ENCODE data around the gene USP36. TPM values are rescaled to one million over a fixed set of nuclear protein-coding genes. Genes with fewer than 3 reads are reported as not detected.
"Not testable (repeated sequence)": the region's sequence is repeated elsewhere in the genome, so short reads cannot be mapped to it uniquely, and the experiment has no call there.

The USP36 gene
- total RNA-seq, 1 experiment from 2014 or later, result 74.0 TPM

DNA sequence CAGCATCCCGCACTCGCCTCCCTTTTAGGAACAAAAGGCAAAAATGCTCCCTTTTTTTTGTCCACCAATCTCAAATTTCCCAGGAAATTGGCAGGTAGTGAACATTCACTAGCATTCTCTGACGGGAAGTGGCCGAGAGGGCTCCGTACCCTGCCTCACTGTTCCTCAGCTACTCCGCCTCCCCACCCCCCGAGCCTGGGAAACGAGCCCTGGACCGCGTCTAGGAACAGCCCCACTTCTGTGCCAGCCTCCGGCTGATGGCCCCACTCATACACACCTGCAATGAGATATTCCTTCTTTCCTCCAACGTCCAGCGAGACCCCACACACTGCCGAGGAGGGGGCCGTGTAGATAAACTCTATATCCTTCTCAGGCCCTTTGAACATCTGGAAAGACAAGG is 30.0 kb upstream of the USP36 start (continued):
- TF ChIP-seq, protein P1, sequence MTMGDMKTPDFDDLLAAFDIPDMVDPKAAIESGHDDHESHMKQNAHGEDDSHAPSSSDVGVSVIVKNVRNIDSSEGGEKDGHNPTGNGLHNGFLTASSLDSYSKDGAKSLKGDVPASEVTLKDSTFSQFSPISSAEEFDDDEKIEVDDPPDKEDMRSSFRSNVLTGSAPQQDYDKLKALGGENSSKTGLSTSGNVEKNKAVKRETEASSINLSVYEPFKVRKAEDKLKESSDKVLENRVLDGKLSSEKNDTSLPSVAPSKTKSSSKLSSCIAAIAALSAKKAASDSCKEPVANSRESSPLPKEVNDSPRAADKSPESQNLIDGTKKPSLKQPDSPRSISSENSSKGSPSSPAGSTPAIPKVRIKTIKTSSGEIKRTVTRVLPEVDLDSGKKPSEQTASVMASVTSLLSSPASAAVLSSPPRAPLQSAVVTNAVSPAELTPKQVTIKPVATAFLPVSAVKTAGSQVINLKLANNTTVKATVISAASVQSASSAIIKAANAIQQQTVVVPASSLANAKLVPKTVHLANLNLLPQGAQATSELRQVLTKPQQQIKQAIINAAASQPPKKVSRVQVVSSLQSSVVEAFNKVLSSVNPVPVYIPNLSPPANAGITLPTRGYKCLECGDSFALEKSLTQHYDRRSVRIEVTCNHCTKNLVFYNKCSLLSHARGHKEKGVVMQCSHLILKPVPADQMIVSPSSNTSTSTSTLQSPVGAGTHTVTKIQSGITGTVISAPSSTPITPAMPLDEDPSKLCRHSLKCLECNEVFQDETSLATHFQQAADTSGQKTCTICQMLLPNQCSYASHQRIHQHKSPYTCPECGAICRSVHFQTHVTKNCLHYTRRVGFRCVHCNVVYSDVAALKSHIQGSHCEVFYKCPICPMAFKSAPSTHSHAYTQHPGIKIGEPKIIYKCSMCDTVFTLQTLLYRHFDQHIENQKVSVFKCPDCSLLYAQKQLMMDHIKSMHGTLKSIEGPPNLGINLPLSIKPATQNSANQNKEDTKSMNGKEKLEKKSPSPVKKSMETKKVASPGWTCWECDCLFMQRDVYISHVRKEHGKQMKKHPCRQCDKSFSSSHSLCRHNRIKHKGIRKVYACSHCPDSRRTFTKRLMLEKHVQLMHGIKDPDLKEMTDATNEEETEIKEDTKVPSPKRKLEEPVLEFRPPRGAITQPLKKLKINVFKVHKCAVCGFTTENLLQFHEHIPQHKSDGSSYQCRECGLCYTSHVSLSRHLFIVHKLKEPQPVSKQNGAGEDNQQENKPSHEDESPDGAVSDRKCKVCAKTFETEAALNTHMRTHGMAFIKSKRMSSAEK (CRISPR knock-in tag; IDR thresholded peaks at IDR 0.05; ENCODE audit: borderline replicate concordance), result no peak
- no peak for TF ChIP-seq SMAD3 (CRISPR knock-in tag; IDR thresholded peaks at IDR 0.05; ENCODE audit: borderline replicate concordance)
- TF ChIP-seq, protein P2, sequence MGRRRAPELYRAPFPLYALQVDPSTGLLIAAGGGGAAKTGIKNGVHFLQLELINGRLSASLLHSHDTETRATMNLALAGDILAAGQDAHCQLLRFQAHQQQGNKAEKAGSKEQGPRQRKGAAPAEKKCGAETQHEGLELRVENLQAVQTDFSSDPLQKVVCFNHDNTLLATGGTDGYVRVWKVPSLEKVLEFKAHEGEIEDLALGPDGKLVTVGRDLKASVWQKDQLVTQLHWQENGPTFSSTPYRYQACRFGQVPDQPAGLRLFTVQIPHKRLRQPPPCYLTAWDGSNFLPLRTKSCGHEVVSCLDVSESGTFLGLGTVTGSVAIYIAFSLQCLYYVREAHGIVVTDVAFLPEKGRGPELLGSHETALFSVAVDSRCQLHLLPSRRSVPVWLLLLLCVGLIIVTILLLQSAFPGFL (CRISPR knock-in tag; IDR thresholded peaks at IDR 0.05; ENCODE audit: borderline replicate concordance), result no peak

DNA sequence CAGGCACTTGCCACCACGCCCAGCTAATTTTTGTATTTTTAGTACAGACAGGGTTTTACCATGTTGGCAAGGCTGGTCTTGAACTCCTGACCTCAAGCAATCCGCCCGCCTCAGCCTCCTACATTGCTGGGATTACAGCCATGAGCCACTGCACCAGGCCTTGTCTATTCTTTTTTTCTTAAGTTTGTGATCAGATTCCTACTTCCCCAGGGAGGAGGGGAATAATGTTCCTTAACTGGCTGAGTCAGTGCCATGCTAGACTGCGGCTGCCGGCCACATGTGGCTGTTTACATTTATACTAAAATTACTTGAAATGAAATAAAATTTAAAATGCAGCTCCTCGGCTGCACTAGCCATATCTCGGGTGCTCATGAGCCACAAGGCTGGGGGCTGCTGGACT is 27.8 kb upstream of the USP36 start:
- TF ChIP-seq, protein P2 (CRISPR knock-in tag; IDR thresholded peaks at IDR 0.05; ENCODE audit: borderline replicate concordance), result no peak
- TF ChIP-seq ZBTB21 (CRISPR knock-in tag; IDR thresholded peaks at IDR 0.05; ENCODE audit: borderline replicate concordance) (no peak), JUN (CRISPR knock-in tag; IDR thresholded peaks at IDR 0.05) (no peak), SP1 (CRISPR knock-in tag; conservative IDR thresholded peaks at IDR 0.05) (no peak), FOXP1 (CRISPR knock-in tag; IDR thresholded peaks at IDR 0.05; ENCODE audit: borderline replicate concordance) (no peak), CREB1 (CRISPR knock-in tag; IDR thresholded peaks at IDR 0.05) (no peak)
- TF ChIP-seq, protein P3, sequence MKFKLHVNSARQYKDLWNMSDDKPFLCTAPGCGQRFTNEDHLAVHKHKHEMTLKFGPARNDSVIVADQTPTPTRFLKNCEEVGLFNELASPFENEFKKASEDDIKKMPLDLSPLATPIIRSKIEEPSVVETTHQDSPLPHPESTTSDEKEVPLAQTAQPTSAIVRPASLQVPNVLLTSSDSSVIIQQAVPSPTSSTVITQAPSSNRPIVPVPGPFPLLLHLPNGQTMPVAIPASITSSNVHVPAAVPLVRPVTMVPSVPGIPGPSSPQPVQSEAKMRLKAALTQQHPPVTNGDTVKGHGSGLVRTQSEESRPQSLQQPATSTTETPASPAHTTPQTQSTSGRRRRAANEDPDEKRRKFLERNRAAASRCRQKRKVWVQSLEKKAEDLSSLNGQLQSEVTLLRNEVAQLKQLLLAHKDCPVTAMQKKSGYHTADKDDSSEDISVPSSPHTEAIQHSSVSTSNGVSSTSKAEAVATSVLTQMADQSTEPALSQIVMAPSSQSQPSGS (CRISPR knock-in tag; IDR thresholded peaks at IDR 0.05; ENCODE audit: borderline replicate concordance, low read depth), result no peak
- TF ChIP-seq, protein P4, sequence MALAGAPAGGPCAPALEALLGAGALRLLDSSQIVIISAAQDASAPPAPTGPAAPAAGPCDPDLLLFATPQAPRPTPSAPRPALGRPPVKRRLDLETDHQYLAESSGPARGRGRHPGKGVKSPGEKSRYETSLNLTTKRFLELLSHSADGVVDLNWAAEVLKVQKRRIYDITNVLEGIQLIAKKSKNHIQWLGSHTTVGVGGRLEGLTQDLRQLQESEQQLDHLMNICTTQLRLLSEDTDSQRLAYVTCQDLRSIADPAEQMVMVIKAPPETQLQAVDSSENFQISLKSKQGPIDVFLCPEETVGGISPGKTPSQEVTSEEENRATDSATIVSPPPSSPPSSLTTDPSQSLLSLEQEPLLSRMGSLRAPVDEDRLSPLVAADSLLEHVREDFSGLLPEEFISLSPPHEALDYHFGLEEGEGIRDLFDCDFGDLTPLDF (CRISPR knock-in tag; IDR thresholded peaks at IDR 0.05), result no peak
- TF ChIP-seq, protein P5, sequence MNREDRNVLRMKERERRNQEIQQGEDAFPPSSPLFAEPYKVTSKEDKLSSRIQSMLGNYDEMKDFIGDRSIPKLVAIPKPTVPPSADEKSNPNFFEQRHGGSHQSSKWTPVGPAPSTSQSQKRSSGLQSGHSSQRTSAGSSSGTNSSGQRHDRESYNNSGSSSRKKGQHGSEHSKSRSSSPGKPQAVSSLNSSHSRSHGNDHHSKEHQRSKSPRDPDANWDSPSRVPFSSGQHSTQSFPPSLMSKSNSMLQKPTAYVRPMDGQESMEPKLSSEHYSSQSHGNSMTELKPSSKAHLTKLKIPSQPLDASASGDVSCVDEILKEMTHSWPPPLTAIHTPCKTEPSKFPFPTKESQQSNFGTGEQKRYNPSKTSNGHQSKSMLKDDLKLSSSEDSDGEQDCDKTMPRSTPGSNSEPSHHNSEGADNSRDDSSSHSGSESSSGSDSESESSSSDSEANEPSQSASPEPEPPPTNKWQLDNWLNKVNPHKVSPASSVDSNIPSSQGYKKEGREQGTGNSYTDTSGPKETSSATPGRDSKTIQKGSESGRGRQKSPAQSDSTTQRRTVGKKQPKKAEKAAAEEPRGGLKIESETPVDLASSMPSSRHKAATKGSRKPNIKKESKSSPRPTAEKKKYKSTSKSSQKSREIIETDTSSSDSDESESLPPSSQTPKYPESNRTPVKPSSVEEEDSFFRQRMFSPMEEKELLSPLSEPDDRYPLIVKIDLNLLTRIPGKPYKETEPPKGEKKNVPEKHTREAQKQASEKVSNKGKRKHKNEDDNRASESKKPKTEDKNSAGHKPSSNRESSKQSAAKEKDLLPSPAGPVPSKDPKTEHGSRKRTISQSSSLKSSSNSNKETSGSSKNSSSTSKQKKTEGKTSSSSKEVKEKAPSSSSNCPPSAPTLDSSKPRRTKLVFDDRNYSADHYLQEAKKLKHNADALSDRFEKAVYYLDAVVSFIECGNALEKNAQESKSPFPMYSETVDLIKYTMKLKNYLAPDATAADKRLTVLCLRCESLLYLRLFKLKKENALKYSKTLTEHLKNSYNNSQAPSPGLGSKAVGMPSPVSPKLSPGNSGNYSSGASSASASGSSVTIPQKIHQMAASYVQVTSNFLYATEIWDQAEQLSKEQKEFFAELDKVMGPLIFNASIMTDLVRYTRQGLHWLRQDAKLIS (CRISPR knock-in tag; IDR thresholded peaks at IDR 0.05; ENCODE audit: borderline replicate concordance), result no peak
- TF ChIP-seq, protein P6, sequence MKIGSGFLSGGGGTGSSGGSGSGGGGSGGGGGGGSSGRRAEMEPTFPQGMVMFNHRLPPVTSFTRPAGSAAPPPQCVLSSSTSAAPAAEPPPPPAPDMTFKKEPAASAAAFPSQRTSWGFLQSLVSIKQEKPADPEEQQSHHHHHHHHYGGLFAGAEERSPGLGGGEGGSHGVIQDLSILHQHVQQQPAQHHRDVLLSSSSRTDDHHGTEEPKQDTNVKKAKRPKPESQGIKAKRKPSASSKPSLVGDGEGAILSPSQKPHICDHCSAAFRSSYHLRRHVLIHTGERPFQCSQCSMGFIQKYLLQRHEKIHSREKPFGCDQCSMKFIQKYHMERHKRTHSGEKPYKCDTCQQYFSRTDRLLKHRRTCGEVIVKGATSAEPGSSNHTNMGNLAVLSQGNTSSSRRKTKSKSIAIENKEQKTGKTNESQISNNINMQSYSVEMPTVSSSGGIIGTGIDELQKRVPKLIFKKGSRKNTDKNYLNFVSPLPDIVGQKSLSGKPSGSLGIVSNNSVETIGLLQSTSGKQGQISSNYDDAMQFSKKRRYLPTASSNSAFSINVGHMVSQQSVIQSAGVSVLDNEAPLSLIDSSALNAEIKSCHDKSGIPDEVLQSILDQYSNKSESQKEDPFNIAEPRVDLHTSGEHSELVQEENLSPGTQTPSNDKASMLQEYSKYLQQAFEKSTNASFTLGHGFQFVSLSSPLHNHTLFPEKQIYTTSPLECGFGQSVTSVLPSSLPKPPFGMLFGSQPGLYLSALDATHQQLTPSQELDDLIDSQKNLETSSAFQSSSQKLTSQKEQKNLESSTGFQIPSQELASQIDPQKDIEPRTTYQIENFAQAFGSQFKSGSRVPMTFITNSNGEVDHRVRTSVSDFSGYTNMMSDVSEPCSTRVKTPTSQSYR (CRISPR knock-in tag; IDR thresholded peaks at IDR 0.05), result no peak
- ATAC-seq, result no peak
- Mint-ChIP-seq H3K4me3 (no peak overlapping the region), H3K27me3 (ENCODE audit: low read depth) (no peaks in the 10 kb centered on the region), H3K4me1 (no peaks in the 10 kb centered on the region), H3K9me3 (no peaks in the 10 kb centered on the region), H3K27ac (no peak overlapping the region), H3K36me3 (peaks cover 14% of the 10 kb centered on the region)
- ChIA-PET POLR2A (no interaction called here), CTCF (interaction anchor here (3.7 kb wide), 1 partner anchor 105 kb away, joined by 95 read pairs; no protein-coding TSS in a partner anchor)
- DNase-seq (ENCODE audit: low spot score), result no peak

DNA sequence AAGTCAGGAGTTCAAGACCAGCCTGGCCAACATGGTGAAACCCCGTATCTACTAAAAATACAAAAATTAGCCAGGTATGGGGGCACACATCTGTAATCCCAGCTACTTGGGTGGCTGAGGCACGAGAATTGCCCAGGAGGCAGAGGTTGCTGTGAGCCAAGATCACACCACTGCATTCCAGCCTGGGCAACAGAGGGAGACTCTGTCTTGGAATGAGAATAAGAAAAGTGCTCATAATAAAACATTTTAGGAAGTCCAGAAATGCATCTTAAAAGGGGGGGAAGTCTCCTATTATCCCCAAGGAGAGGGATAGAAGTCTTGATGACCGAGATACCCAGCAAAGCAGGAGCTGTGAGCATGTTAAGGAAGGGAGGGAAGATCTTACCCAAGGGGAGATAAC is 26.4 kb upstream of the USP36 start:
- not testable (repeated sequence) for H3K27me3 Mint-ChIP-seq (ENCODE audit: low read depth); DNase-seq (ENCODE audit: low spot score); ATAC-seq; H3K4me1 Mint-ChIP-seq; H3K9me3 Mint-ChIP-seq; H3K4me3 Mint-ChIP-seq
- Mint-ChIP-seq H3K27ac (0 out of 2 replicates have a peak overlapping the region, but pooled peaks have one; percentile 15), H3K36me3 (peaks cover 14% of the 10 kb centered on the region)
- ChIA-PET POLR2A (interaction anchor here (1.5 kb wide), 1 partner anchor 105 kb away, joined by 6 read pairs; no protein-coding TSS in a partner anchor), CTCF (interaction anchor here (2.0 to 3.7 kb wide), 4 partner anchors 10 to 106 kb away, joined by 11 to 95 read pairs (median 13); no protein-coding TSS in a partner anchor)
